DND-41 (cell line): ENCODE results near the gene MRPL53.
"Not testable (repeated sequence)": the region's sequence is repeated elsewhere in the genome, so short reads cannot be mapped to it uniquely, and the experiment has no call there.

Source experiments
- ATAC-seq: fragments of 200-7000 bp; cut with Tn5 transposase; 3 replicates; pipeline ENCODE4 v1.9.1; 2021; ENCODE audit warnings: low read depth; ENCODE audit not compliant: insufficient read depth
- DNase-seq: peaks from one replicate; pipeline ENCODE4 v3.0.0-alpha.2; 2020
- H2AFZ ChIP-seq: 2 replicates; pipeline ENCODE4 v1.6.0; 2012; ENCODE audit warnings: low read depth, low read length
- H3K27ac ChIP-seq: 2 replicates; pipeline ENCODE4 v1.5.1; 2012; ENCODE audit warnings: low read length, inconsistent platforms
- H3K27me3 ChIP-seq: fragments of 200-600 bp; sonication (generic); 2 replicates; pipeline ENCODE4 v1.6.0; 2012; ENCODE audit warnings: low read length, mild to moderate bottlenecking, inconsistent platforms; ENCODE audit not compliant: insufficient read depth, poor library complexity
- H3K36me3 ChIP-seq: 2 replicates; pipeline ENCODE4 v1.5.1; 2012; ENCODE audit warnings: low read length, inconsistent platforms; ENCODE audit not compliant: insufficient read depth
- H3K4me1 ChIP-seq: 2 replicates; pipeline ENCODE4 v1.5.1; 2012; ENCODE audit warnings: mild to moderate bottlenecking, low read length; ENCODE audit not compliant: insufficient read depth
- H3K4me2 ChIP-seq: 2 replicates; pipeline ENCODE4 v1.6.0; 2012; ENCODE audit warnings: mild to moderate bottlenecking, moderate library complexity, low read length, inconsistent platforms; ENCODE audit not compliant: insufficient read depth
- H3K4me3 ChIP-seq, 2 experiments: fragments of 200-600 bp in 1 of 2; shearing (Covaris generic) in 1 of 2; 2 replicates each; pipeline ENCODE4 v1.5.1; 2012 to 2016; ENCODE audit warnings: inconsistent platforms in 2 of 2, low read length in 2 of 2, mild to moderate bottlenecking in 2 of 2, low read depth in 1 of 2, moderate library complexity in 1 of 2
- H3K79me2 ChIP-seq: 2 replicates; pipeline ENCODE4 v1.6.0; 2012; ENCODE audit warnings: low read length, inconsistent platforms; ENCODE audit not compliant: insufficient read depth
- H3K9ac ChIP-seq: 2 replicates; pipeline ENCODE4 v1.6.0; 2012; ENCODE audit warnings: low read depth, mild to moderate bottlenecking, inconsistent platforms, low read length, moderate library complexity
- H3K9me3 ChIP-seq: 2 replicates; pipeline ENCODE4 v1.5.1; 2012; ENCODE audit warnings: low read length, moderate library complexity, mild to moderate bottlenecking, inconsistent platforms; ENCODE audit not compliant: insufficient read depth, severe bottlenecking
- H4K20me1 ChIP-seq: 2 replicates; pipeline ENCODE4 v1.6.0; 2012; ENCODE audit warnings: low read length; ENCODE audit not compliant: insufficient read depth
- CTCF ChIP-seq: IDR thresholded peaks from 2 replicates; pipeline ENCODE4 v1.5.1; 2012; ENCODE audit warnings: borderline replicate concordance, low read length, moderate library complexity, mild to moderate bottlenecking; ENCODE audit not compliant: poor library complexity, severe bottlenecking; ENCODE audit errors: extremely low read depth
- EZH2 ChIP-seq: IDR thresholded peaks from 3 replicates; pipeline ENCODE4 v1.6.1; 2012; ENCODE audit warnings: borderline replicate concordance, low read depth, mild to moderate bottlenecking, moderate library complexity, low read length, inconsistent platforms; ENCODE audit not compliant: severe bottlenecking

Gene MRPL53

GRCh38 chr2:74448771-74449170 is 23.7 kb downstream of the MRPL53 start:
- no peak for ATAC-seq
- no peak for DNase-seq
- no peak overlapping the region for H3K27ac ChIP-seq
- no peak overlapping the region for H3K9ac ChIP-seq
- TF ChIP-seq CTCF (no peak), EZH2 (no peak)
- H3K4me3 ChIP-seq = no peak overlapping the region
- H3K9me3 ChIP-seq = no peaks in the 10 kb centered on the region
- no peak overlapping the region for H2AFZ ChIP-seq
- no peaks in the 10 kb centered on the region for H4K20me1 ChIP-seq
- H3K27me3 ChIP-seq = peaks cover 4% of the 10 kb centered on the region
- peaks cover 18% of the 10 kb centered on the region for H3K4me1 ChIP-seq
- no peaks in the 10 kb centered on the region for H3K36me3 ChIP-seq
- no peaks in the 10 kb centered on the region for H3K79me2 ChIP-seq
- no peak overlapping the region for H3K4me2 ChIP-seq

DNA sequence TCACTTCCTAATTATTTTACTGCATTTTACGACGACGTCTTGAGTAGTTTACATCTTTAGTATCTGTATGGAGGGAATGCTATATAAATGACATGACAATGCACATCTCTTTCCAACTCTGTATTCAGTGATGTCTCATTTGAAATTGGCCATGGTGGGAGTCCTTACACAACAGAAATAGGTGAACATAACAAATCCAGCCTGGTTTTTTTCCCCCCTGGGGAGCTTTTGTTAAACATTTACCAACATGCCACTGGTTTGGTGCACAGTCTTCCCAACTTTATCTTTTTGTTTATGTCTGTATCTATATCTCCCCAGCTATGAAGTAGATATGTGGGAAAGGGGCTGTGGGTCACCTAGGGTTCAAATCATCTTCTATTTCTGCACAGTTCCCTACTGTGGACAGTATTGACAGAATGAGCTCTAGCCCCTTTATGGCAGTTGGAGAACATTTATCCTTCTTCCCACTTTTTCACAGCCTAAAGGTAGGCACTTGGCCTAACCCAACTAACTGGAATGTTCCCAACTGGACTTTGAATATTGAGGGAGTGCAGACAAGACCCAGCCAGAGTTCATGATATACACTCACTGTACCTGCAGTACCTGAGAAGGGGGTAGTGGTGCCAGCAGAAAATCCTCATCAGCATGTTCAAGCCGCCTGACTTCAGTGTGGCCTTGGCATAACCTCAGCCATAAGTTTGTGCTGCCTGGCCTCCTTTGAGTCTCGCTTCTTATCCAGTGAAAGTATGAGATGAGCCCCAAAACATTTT is 25.1 kb downstream of the MRPL53 start:
- Histone ChIP-seq H3K36me3 (no peaks in the 10 kb centered on the region), H3K4me3 (no peak overlapping the region), H3K4me1 (peaks cover 7% of the 10 kb centered on the region), H2AFZ (no peak overlapping the region), H3K79me2 (no peaks in the 10 kb centered on the region), H3K27me3 (peaks cover 4% of the 10 kb centered on the region), H3K4me2 (no peak overlapping the region), H3K9ac (no peak overlapping the region), H3K9me3 (no peaks in the 10 kb centered on the region), H3K27ac (no peak overlapping the region), H4K20me1 (no peaks in the 10 kb centered on the region)
- ATAC-seq (no peak), DNase-seq (no peak)
- no peak for TF ChIP-seq CTCF
- TF ChIP-seq EZH2 = no peak

DNA sequence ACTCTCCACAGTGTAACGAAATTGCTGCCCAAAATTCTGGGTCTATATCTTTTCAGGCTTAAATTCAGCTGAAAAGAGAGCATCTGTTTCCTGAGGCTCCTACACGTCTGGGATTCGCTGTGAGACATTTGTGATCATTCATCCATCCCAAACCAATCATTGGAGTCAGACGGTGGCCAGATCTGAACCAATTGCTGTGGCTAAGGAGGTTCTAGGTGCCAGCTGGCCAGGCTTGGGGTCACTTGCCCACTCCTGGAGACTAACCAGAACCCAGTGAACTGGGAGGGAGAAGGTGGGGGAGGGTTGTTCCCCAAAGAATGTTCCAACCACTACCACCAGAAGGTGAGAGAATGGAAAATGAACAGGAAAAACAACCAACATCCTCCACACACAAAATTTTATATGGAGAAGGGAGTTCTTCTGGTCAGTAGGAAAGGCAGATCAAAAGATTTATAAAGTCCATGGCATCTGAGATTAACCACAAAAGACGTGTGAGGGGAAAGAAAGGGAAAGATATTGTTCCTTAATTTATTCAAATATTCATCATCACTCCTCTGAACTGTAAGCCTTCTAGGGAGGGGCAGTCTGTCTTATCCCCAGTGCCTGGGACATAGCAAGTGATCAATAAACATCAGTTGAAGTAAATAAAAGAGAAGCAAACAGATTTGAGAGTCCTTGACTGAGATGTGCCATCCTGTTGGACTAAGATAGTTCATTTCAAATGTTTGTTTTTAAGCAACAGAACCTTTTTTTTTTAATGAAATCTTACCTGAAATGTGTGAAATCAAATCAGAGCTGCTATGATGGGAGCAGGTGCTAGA is 27.8 kb downstream of the MRPL53 start:
- Histone ChIP-seq H3K27ac (no peak overlapping the region), H3K36me3 (no peaks in the 10 kb centered on the region), H3K9me3 (no peaks in the 10 kb centered on the region), H3K79me2 (0 out of 2 replicates have a peak, but pooled peaks cover 4% of the 10 kb centered on the region), H3K4me3 (no peak overlapping the region), H3K4me1 (peaks cover 13% of the 10 kb centered on the region), H2AFZ (no peak overlapping the region), H4K20me1 (no peaks in the 10 kb centered on the region), H3K9ac (no peak overlapping the region), H3K4me2 (no peak overlapping the region), H3K27me3 (peaks cover 4% of the 10 kb centered on the region)
- TF ChIP-seq EZH2 (no peak), CTCF (no peak)
- ATAC-seq (no peak), DNase-seq (no peak)

DNA sequence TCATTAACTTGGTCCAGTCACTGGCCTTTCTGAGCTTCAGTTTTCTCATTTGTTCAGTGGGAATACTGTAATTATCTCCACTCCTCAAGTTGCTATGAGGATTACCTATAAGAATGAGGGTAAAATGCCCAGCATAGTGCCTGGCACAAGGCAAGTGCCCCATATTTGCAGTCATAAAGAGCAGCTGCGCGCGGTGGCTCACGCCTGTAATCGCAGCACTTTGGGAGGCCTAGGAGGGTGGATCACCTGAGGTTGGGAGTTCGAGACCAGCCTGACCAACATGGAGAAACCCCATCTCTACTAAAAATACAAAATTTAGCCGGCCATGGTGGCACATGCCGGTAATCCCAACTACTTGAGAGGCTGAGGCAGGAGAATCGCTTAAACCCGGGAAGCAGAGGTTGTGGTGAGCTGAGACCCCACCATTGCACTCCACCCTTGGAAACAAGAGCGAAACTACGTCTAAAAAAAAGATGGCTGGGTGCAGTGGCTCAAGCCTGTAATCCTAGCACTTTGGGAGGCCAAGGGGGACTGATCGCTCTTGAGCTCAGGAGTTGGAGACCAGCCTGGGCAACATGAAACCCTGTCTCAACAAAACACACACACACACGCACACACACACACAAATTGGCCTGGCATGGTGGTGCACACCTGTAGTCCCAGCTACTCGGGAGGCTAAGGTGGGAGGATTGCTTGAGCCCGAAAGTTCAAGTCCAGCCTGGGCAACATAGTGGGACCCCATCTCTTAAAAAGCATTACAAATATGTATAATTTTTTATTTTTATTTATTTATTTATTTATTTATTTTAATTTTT is 29.8 kb downstream of the MRPL53 start:
- H3K36me3 ChIP-seq, H4K20me1 ChIP-seq, H3K4me2 ChIP-seq, H3K4me3 ChIP-seq, H3K27ac ChIP-seq, H3K9ac ChIP-seq, H3K79me2 ChIP-seq, H3K27me3 ChIP-seq, H3K9me3 ChIP-seq, DNase-seq, ATAC-seq, H2AFZ ChIP-seq: not testable (repeated sequence)
- H3K4me1 ChIP-seq = peaks cover 32% of the 10 kb centered on the region
